ENCODE results near the gene C7orf57.

Gene C7orf57

DNA sequence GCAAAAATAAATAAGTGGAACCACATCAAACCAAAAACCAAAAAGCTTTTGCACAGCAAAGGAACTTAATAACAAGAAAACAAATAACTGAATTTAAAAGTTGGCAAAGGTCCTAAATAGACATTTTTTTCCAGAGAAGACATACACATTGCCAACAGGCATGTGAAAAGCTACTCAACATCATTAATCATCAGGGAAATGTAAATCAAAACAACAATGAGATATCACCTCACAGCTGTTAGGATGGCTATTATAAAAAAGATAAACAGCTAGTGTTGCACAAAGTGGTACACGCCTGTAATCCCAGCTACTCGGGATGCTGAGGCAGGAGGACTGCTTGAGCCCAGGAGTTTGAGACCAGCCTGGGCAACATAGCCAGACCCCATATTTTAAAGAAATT lies 4.2 kb upstream of the C7orf57 start:
- Histone ChIP-seq H3K36me3 (no peaks in the 10 kb centered on the region), H4K20me1 (no peaks in the 10 kb centered on the region), H3K27me3 (peaks cover 10% of the 10 kb centered on the region), H3K9me3 (peaks cover 11% of the 10 kb centered on the region), H3K4me3 (no peak overlapping the region), H3K9ac (no peak overlapping the region), H3K4me1 (peaks cover 15% of the 10 kb centered on the region), H3K27ac (no peak overlapping the region), H3K4me2 (no peak overlapping the region)
- TF ChIP-seq Cebpa-rat (IDR thresholded peaks at IDR 0.05), result no peak

DNA sequence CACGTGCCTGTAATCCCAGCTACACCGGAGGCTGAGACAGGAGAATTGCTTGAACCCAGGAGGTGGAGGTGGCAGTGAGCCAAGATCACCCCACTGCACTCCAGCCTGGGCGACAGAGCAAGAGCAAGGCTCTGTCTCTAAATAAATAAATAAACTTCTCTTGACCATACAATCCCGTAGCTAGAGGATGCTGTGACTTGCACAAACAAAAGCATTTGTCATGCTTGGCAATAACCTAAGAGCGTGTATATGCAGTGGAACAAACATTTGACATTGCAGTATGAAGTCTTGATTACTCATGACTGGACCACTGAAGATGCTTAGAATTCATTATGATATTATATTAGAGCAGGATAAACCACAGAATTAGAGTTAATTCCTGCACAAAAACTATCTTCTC lies 1.4 kb upstream of the C7orf57 start:
- H3K27ac ChIP-seq, result no peak overlapping the region
- H3K27me3 ChIP-seq, result peaks cover 22% of the 10 kb centered on the region
- no peak overlapping the region for H3K4me3 ChIP-seq
- H4K20me1 ChIP-seq, result no peaks in the 10 kb centered on the region
- no peak overlapping the region for H3K9ac ChIP-seq
- no peak for TF ChIP-seq Cebpa-rat (IDR thresholded peaks at IDR 0.05)
- no peaks in the 10 kb centered on the region for H3K36me3 ChIP-seq
- peaks cover 12% of the 10 kb centered on the region for H3K9me3 ChIP-seq
- H3K4me2 ChIP-seq, result no peak overlapping the region
- H3K4me1 ChIP-seq, result peaks cover 7% of the 10 kb centered on the region; the same call in 1 of the 2 replicates

DNA sequence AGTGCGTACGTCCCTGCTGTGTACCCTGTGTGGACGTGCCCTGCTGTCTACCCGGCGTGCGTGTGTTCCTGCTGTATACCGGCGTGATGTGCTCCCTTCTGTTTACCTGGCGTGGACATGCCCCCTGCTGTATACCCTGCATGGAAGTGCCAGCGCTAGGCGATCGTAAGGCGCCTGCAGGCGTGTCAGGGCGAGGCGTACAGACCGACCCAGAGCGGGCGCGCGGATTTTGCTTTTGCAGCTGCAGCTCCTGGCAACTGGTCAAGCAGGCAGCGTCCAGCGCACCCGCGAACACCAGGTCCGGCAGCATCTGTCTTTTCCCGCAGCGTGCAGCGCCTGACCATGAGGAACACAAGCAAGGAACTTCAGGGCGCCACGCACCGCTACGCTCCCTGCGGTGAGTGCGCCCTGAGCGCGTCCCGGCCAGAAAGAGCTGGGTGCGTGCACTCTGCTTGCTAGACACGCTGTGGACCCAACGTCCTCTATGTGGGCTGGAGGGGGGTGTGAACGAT lies 680 bp downstream of the C7orf57 start:
- H3K9me3 ChIP-seq, result peaks cover 12% of the 10 kb centered on the region
- H3K27ac ChIP-seq, result no peak overlapping the region
- no peak overlapping the region for H3K9ac ChIP-seq
- peak overlapping the region; percentile 67 for H3K4me2 ChIP-seq
- no peaks in the 10 kb centered on the region for H3K36me3 ChIP-seq
- peaks cover 7% of the 10 kb centered on the region; the same call in 1 of the 2 replicates for H3K4me1 ChIP-seq
- peaks cover 22% of the 10 kb centered on the region for H3K27me3 ChIP-seq
- H4K20me1 ChIP-seq, result no peaks in the 10 kb centered on the region
- peak overlapping the region; percentile 60 for H3K4me3 ChIP-seq
- TF ChIP-seq Cebpa-rat (IDR thresholded peaks at IDR 0.05), result no peak

DNA sequence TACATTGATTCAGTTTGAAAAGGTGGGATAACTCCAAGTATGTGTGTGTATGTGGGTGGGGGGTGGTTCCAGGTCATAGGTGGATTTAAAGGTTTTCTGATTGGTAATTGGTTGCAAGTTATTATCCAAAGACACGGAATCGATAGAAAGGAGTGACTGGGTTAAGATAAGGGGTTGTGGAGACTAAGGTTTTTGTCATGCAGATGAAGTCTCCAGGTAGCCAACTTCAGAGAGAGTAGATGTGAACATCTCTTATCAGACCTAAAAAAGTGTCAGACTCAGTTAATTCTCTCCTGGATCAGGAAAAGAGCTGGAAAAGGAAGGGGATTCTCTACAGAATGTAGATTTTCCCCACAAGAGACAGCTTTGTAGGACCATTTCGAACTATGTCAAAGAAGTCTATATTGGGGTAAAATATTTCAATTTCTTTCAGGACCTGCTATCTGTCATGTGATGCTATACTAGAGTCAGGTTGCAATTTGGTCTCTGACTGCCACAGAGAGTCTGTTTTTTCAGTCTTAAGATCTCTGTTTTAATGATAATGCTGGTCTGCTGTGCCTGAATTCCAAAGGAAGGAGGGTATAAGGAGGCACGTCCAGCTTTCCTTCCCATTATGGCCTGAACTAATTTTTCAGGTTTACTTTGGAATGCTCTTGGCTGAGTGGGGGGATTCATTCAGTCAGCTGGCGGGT lies 3.6 kb downstream of the C7orf57 start:
- H3K9me3 ChIP-seq, result peaks cover 12% of the 10 kb centered on the region
- H3K9ac ChIP-seq, result no peak overlapping the region
- H3K27ac ChIP-seq, result no peak overlapping the region
- no peak for TF ChIP-seq Cebpa-rat (IDR thresholded peaks at IDR 0.05)
- no peak overlapping the region for H3K4me3 ChIP-seq
- H3K27me3 ChIP-seq, result peaks cover 22% of the 10 kb centered on the region
- no peak overlapping the region for H3K4me2 ChIP-seq
- H4K20me1 ChIP-seq, result no peaks in the 10 kb centered on the region
- no peaks in the 10 kb centered on the region for H3K36me3 ChIP-seq
- H3K4me1 ChIP-seq, result peaks cover 7% of the 10 kb centered on the region; the same call in 1 of the 2 replicates

DNA sequence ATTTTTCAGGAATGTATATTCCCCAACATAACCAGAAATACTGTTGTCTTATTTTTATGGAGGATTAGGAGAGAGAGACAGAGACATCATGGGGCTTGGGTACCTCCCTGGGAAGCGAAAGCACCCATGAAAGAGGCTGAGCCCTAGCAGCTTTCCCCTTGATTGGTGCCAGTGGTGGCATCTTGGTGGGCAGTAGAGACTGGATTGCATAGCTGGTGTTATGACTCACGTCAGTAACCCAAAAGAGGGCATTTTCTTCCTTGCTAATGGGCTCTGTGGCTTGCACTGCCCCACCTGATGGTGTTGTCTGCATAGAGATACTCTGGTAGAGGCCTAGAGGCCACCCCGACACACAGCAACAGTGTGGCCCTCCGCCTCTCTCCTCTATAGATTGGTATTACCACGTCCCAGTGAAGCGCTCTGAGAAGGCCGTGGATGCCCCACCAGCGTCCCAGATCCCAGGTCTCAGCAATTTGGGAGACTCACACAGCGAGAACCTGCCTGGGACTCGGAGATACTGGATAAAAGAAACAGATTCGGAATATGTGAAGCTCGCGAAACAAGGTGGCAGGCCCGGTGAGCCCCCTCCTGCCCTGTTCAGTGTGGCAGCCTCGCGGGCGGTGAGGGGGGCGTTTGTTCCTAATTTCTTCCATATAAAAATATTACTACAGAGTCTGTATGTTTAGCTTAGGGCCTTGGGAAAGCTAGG lies 5.8 kb downstream of the C7orf57 start:
- H3K4me2 ChIP-seq, result no peak overlapping the region
- no peak overlapping the region for H3K4me3 ChIP-seq
- no peak overlapping the region for H3K27ac ChIP-seq
- H4K20me1 ChIP-seq, result no peaks in the 10 kb centered on the region
- no peak overlapping the region for H3K9ac ChIP-seq
- H3K4me1 ChIP-seq, result peaks cover 7% of the 10 kb centered on the region
- H3K27me3 ChIP-seq, result peaks cover 12% of the 10 kb centered on the region
- no peak for TF ChIP-seq Cebpa-rat (IDR thresholded peaks at IDR 0.05)
- peaks cover 1% of the 10 kb centered on the region for H3K9me3 ChIP-seq
- no peaks in the 10 kb centered on the region for H3K36me3 ChIP-seq

DNA sequence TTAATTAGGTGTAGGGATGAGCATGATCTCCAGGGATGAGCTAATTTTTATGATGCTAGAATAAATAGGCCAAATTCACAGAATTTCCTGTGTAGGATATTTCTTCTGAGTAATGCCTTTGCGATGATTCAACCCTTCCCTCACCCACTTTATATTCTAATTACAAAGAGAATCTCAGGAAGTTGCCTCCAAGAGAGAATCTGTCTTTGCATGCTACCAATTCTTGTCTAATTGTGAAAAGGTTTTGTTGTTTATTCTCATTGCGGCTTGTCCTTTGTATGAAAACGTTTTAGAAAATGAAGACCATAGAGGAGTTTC lies 6.3 kb downstream of the C7orf57 start:
- no peaks in the 10 kb centered on the region for H3K36me3 ChIP-seq
- peaks cover 7% of the 10 kb centered on the region; the same call in 1 of the 2 replicates for H3K27me3 ChIP-seq
- H3K4me1 ChIP-seq, result peaks cover 12% of the 10 kb centered on the region
- H3K4me2 ChIP-seq, result no peak overlapping the region
- TF ChIP-seq Cebpa-rat (IDR thresholded peaks at IDR 0.05), result no peak
- H4K20me1 ChIP-seq, result no peaks in the 10 kb centered on the region
- H3K27ac ChIP-seq, result no peak overlapping the region
- no peak overlapping the region for H3K4me3 ChIP-seq
- H3K9ac ChIP-seq, result no peak overlapping the region
- no peaks in the 10 kb centered on the region for H3K9me3 ChIP-seq

DNA sequence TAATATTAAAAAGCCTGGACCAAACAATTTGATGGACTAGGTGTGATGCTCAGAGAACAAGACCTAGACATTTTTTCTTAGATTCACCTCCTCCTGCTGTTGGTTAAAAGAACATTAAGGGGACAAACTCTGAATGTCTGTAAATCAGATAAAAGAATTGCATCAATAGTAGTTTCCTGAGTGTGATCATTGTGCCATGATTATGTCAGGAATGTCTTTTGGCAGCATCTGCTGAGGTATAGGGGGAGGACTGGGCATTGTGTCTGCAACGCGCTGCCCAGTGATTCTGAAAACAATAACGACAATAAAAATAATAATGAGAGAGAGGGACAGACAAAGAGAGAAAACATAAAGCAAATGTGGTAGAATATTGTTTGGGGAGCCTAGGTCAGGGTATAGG lies 6.9 kb downstream of the C7orf57 start:
- H3K4me2 ChIP-seq, result no peak overlapping the region
- H3K9ac ChIP-seq, result no peak overlapping the region
- TF ChIP-seq Cebpa-rat (IDR thresholded peaks at IDR 0.05), result no peak
- no peaks in the 10 kb centered on the region for H3K9me3 ChIP-seq
- H3K36me3 ChIP-seq, result no peaks in the 10 kb centered on the region
- no peak overlapping the region for H3K27ac ChIP-seq
- peaks cover 1% of the 10 kb centered on the region; the same call in 1 of the 2 replicates for H3K27me3 ChIP-seq
- H3K4me3 ChIP-seq, result no peak overlapping the region
- no peaks in the 10 kb centered on the region for H4K20me1 ChIP-seq
- H3K4me1 ChIP-seq, result peaks cover 17% of the 10 kb centered on the region

DNA sequence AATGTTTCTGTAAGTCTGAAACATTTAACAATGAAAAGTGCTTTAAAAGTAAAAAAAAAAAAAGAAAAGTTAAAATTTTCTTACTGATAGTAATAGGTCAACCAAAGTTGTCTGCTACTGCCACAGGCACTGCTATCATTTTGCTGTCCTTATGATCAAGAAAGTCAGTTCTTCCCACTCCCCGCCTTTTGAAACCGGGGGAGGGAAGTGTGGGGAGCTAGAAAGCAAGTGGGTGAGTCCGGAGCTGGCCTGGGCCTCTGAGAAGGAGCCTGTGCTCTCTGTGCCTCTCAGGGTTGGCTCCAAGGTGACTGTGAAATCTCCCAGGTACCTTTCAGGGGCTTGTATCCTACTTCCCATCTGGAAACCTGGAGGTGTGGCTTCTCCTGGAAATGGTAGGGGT lies 7.3 kb downstream of the C7orf57 start:
- H3K4me3 ChIP-seq, result no peak overlapping the region
- no peaks in the 10 kb centered on the region for H4K20me1 ChIP-seq
- no peak for TF ChIP-seq Cebpa-rat (IDR thresholded peaks at IDR 0.05)
- peaks cover 17% of the 10 kb centered on the region for H3K4me1 ChIP-seq
- H3K9ac ChIP-seq, result no peak overlapping the region
- H3K4me2 ChIP-seq, result no peak overlapping the region
- no peaks in the 10 kb centered on the region for H3K27me3 ChIP-seq
- no peaks in the 10 kb centered on the region for H3K9me3 ChIP-seq
- no peak overlapping the region for H3K27ac ChIP-seq
- H3K36me3 ChIP-seq, result no peaks in the 10 kb centered on the region

DNA sequence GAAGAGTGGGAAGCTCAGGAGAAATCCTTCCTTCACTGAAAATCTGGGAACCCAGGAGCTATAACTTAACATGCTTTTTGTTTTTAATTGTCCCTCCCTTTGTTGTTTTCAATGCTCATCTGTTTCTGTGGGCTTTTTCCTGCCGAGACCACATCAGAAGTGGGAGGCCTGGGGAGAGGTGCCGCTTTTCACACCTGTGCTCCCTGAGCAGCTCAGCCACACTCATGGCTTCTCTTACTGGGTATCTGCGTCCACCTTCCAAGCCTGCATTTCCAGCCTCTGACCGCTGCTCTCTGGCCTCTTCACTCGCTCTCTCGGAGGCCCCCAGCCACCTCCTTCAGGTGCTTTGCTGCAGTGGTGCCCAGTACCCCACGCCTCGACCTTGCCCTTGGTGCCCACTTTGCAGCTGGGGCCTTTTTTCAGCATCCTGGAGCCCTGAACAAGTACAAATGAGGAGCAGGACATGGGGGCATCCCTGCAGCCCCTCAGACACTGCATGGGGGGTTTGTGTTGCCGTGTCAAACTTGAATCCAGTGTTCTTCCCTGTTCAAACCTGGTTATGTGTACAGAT lies 9.9 kb downstream of the C7orf57 start:
- Histone ChIP-seq H3K27me3 (no peaks in the 10 kb centered on the region), H3K9ac (no peak overlapping the region), H3K4me2 (no peak overlapping the region), H4K20me1 (no peaks in the 10 kb centered on the region), H3K4me3 (no peak overlapping the region), H3K9me3 (no peaks in the 10 kb centered on the region), H3K27ac (no peak overlapping the region), H3K36me3 (no peaks in the 10 kb centered on the region), H3K4me1 (peaks cover 17% of the 10 kb centered on the region)
- TF ChIP-seq Cebpa-rat (IDR thresholded peaks at IDR 0.05), result no peak

DNA sequence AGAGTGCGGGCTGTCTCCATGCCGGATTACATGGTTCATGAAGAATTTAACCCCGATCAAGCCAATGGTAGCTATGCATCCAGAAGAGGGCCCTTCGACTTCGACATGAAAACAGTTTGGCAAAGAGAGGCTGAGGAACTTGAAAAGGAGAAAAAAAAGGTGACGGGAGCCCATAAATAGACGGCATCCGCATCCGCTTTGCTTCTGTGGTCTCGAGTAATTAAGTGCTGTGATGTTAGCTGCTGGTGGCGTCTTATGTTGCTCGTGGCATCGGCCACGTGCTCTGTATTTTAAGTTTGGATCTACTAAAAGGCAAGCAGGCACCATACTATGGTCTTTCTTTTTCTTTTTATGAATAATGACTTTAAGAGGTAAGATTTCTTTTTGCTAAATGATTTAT lies 11.1 kb downstream of the C7orf57 start:
- no peaks in the 10 kb centered on the region for H3K27me3 ChIP-seq
- no peak overlapping the region for H3K4me3 ChIP-seq
- no peaks in the 10 kb centered on the region for H3K36me3 ChIP-seq

More for the DNA sequence above, 11.1 kb downstream of the C7orf57 start:
- H3K9ac ChIP-seq, result no peak overlapping the region
- peak overlapping the region; percentile 55 for H3K4me2 ChIP-seq
- no peaks in the 10 kb centered on the region for H3K9me3 ChIP-seq
- no peaks in the 10 kb centered on the region for H4K20me1 ChIP-seq
- peaks cover 17% of the 10 kb centered on the region for H3K4me1 ChIP-seq
- no peak overlapping the region for H3K27ac ChIP-seq
- TF ChIP-seq Cebpa-rat (IDR thresholded peaks at IDR 0.05), result no peak

Measured in BLaER1 (cell line).